Spleen (tissue), 7 donors: ENCODE results near the gene MYH15.

ENCODE experiments used
- CTCF ChIP-seq, 11 experiments: fragments of 200-600 bp in 7 of 11; fragments of 450-650 bp in 4 of 11; sonication (generic) in 4 of 11; IDR thresholded peaks in 8 of 11; conservative IDR thresholded peaks in 3 of 11; 1 replicate in 7 of 11; 2 replicates in 4 of 11; pipeline versions ENCODE4 v1.4.0 to v1.8.0; 2016 to 2021; ENCODE audit warnings: antibody characterized with exemption in 11 of 11, inconsistent platforms in 4 of 11, mild to moderate bottlenecking in 1 of 11
- POLR2A ChIP-seq, 3 donors: fragments of 450-650 bp; IDR thresholded peaks; one replicate each; pipeline ENCODE4 v1.5.1; 2017; ENCODE audit warnings: antibody characterized with exemption in 3 of 3, mild to moderate bottlenecking in 1 of 3
- POLR2AphosphoS5 ChIP-seq, 3 donors: sonication (generic); formaldehyde crosslinking; IDR thresholded peaks; one replicate each; pipeline ENCODE4 v1.5.1; 2017; ENCODE audit warnings: antibody characterized with exemption in 3 of 3
- donor health status: DM: no; HTN: no; CAD: no; lungs with moderate emphysema.
- donor health status: DM: no; HTN: no; CAD: no.
- donor health status: DM: no; HTN: no; CAD: no.

GRCh38 chr3:108546692-108547091, 36.3 kb upstream of the MYH15 start:
- TF ChIP-seq CTCF (IDR thresholded peaks at IDR 0.05 in 8 of 11, conservative IDR thresholded peaks at IDR 0.05 in 3 of 11) (no peak), POLR2AphosphoS5 (IDR thresholded peaks at IDR 0.05) (no peak), POLR2A (IDR thresholded peaks at IDR 0.05) (no peak)
